GM12878 (cell line): ENCODE results near the gene AXIN1.

Experiments
- CTCF ChIP-seq, 3 experiments: IDR thresholded peaks in 2 of 3; conservative IDR thresholded peaks in 1 of 3; 2 replicates each; pipeline ENCODE4 v1.5.1; 2011; ENCODE audit warnings: low read depth in 3 of 3, low read length in 3 of 3, mild to moderate bottlenecking in 3 of 3, control low read depth in 2 of 3, moderate library complexity in 2 of 3, inconsistent platforms in 1 of 3, mixed read lengths in 1 of 3; ENCODE audit not compliant: control insufficient read depth in 2 of 3, insufficient read depth in 1 of 3; ENCODE audit errors: extremely low read depth in 1 of 3
- MYC ChIP-seq: IDR thresholded peaks from 2 replicates; pipeline ENCODE4 v1.6.1; 2011; ENCODE audit warnings: mild to moderate bottlenecking, low read length, moderate library complexity, inconsistent platforms; ENCODE audit not compliant: insufficient read depth, insufficient replicate concordance, insufficient read length, severe bottlenecking
- RFX5 ChIP-seq: IDR thresholded peaks from 2 replicates; pipeline ENCODE4 v1.6.1; 2011; ENCODE audit warnings: low read depth, low read length, improper control_type of control experiment
- SIN3A ChIP-seq: IDR thresholded peaks from 2 replicates; pipeline ENCODE4 v1.6.1; 2012; ENCODE audit warnings: low read depth, low read length, improper control_type of control experiment
- TARDBP ChIP-seq: IDR thresholded peaks from 2 replicates; pipeline ENCODE4 v1.6.1; 2016; ENCODE audit warnings: borderline replicate concordance
- YY1 ChIP-seq: IDR thresholded peaks from 2 replicates; pipeline ENCODE4 v1.6.1; 2011; ENCODE audit warnings: low read depth, mild to moderate bottlenecking, low read length
- ZNF274 ChIP-seq: IDR thresholded peaks from one replicate; pipeline ENCODE4 v1.8.0; 2011; ENCODE audit not compliant: insufficient read length, insufficient read depth

GRCh38 chr16:381012-381788, 28.7 kb upstream of the AXIN1 start:
- TF ChIP-seq CTCF (IDR thresholded peaks at IDR 0.05 in 2 of 3, conservative IDR thresholded peaks at IDR 0.05 in 1 of 3; ENCODE audit: control insufficient read depth in 2 of 3, extremely low read depth in 1 of 3, insufficient read depth in 1 of 3, low read depth in 3 of 3, low read length in 3 of 3) (no peak), TARDBP (no peak), ZNF274 (no peak), RFX5 (no peak), MYC (no peak), SIN3A (no peak), YY1 (no peak)
